Measurements from ENCODE around the gene PPAT. TPM values are rescaled to one million over a fixed set of nuclear protein-coding genes. Genes with fewer than 3 reads are reported as not detected.

PPAT gene
- total RNA-seq, 1 experiment from 2014 or later = 41.7 TPM

DNA sequence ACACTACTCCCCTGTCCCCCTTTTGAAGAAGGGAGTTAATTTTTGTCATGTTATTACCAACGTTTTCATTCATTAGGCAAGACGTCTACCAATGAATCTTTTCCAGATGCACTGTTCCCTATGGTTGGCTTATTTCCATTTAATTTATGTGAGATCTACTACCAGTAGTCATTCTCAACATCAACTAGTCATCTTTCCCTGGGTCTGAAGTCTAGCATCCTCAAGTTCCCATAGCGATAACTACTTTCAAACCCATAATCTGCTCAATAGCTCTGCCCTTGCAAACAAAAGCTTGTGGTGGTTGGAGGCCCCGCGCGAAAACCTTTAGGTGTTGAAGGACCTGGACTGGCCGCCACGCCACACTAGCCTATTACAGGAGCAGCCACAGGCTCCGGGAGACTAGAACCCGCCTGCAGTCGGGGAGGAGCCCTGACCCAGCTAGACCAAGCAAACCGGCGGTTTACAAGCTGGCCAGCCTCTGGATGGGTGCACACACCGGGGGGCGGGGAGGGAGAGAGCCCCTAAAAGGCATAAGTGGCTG lies 746 bp downstream of the PPAT start:
- peak; percentile 62 for DNase-seq (ENCODE audit: low read depth)

- DNase-seq (ENCODE audit: low read depth) = no peak
Observed at GRCh38 chr4:56433280-56433679, 2.1 kb downstream of the PPAT start.

DNA sequence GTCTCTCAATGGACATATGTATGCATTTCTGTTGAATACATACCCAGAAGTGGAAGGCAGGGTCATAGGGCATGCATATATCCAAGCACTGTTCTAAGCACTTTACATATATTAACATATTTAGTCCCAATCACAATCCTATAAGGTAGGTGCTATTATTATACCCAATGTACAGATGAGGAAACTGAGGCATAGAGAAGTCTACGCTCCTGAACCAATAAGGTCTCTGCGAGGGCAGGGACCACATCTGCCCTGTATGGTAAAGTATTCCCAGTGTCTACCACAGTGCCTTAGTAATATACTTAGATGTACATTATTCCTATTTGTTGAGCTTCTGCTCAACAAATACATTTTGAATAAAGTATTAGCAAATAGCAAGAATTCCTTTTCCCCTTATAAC lies 5.2 kb downstream of the PPAT start:
- DNase-seq (ENCODE audit: low read depth) = no peak

- DNase-seq (ENCODE audit: low read depth) = no peak
Observed at GRCh38 chr4:56427179-56427578, 8.2 kb downstream of the PPAT start.

DNA sequence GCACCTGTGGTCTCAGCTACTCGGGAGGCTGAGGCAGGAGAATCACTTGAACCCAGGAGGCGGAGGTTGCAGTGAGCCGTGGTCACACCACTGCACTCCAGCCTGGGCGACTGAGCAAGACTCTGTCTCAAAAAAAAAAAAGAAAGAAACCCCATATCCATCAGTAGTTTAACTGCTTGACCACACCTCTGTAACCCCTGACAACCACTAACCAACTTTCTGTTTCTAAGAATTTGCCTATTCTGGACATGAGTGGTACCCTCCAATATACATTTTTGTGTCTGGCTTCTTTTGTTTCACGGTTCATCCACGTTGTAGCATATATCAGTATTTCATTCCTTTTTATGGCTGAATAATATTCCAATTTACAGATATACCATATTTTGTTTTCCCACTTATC lies 9.1 kb downstream of the PPAT start:
- DNase-seq (ENCODE audit: low read depth) = no peak

- DNase-seq (ENCODE audit: low read depth) = no peak
Observed at GRCh38 chr4:56425518-56425917, 9.9 kb downstream of the PPAT start.

- no peak for DNase-seq (ENCODE audit: low read depth)
Observed at GRCh38 chr4:56424697-56425514, 10.5 kb downstream of the PPAT start.

DNA sequence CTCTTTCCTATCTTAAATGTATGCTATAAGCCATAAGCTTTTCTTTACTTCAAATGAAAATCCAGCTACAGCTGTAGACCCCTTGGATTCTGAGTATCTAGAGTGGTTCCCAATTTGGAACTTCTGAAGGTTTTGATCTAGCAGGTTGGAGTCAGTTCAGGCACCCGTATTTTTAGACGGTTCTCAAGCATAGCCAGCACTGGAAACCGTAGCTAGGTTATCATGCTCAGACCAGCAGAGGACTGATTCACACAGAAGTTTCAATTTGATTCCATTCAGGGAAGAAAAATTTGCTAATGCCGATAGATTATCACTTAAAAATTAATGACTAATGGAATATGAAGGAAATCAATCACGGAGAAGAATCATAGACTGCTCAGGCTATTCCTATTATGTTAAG lies 11.2 kb downstream of the PPAT start:
- DNase-seq (ENCODE audit: low read depth) = no peak

GRCh38 chr4:56417396-56417795 lies 18.0 kb downstream of the PPAT start:
- no peak for DNase-seq (ENCODE audit: low read depth)

DNA sequence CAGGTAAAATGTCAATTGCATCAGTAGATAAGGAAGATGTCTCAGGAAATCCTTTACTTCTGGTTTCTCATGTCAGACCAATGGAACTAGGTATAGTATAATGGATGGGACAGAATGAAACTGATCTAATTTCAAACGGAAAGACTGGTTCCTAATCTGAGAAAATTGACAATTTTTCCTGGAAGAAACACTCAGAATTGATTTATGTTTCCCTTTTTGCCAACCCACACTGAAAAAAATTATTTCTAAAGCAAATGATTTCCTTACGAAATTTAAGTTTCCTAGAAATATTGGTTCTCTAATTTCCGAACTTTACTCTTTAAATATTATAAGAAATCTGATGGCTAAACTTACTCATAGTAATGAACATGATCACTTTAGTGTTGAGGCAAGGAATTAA lies 19.1 kb downstream of the PPAT start:
- no peak for DNase-seq (ENCODE audit: low read depth)

- no peak for DNase-seq (ENCODE audit: low read depth)
Observed at GRCh38 chr4:56414135-56414670, 21.2 kb downstream of the PPAT start.

- peak; percentile 96 for DNase-seq (ENCODE audit: low read depth)
Observed at GRCh38 chr4:56410247-56411062, 25.0 kb downstream of the PPAT start.

- no peak for DNase-seq (ENCODE audit: low read depth)
Observed at GRCh38 chr4:56409511-56410090, 25.8 kb downstream of the PPAT start.

DNA sequence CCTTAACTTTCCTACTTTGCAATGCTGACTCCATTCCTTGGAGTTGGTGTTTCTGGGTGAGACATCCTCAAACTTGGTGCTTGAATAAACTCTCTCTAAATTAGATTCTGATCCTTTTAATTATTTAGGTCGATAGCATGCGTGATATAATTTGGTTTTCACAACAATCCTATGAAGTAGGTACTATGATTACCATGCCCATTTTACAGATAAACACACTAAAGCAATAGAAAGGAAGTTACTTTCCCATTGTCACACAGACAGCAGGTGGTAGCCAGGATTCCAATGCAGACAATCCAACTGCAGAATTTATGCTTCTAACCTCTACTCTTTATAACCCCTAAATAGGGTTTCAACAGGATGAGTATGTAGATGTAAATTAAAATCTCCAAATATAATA lies 26.4 kb downstream of the PPAT start:
- DNase-seq (ENCODE audit: low read depth) = no peak

DNA sequence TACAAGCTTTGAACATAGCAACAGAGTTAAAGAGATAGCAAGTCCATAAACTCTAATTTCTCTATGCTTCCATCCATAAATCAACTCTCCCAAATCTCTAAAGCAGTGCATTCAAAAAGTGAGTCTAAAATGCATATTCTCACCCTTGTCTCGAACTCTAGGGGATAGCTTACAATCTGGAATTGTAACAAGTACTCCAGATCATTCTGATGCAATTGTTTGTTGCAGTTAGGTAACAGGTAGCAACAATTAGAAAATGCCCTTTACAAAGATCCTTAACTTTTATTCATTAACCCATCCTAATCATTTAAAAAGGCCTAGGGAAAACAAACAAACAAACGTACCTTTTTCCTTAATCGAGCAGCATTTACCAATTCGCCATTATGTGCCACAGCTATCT lies 29.3 kb downstream of the PPAT start:
- DNase-seq (ENCODE audit: low read depth) = no peak

DNA sequence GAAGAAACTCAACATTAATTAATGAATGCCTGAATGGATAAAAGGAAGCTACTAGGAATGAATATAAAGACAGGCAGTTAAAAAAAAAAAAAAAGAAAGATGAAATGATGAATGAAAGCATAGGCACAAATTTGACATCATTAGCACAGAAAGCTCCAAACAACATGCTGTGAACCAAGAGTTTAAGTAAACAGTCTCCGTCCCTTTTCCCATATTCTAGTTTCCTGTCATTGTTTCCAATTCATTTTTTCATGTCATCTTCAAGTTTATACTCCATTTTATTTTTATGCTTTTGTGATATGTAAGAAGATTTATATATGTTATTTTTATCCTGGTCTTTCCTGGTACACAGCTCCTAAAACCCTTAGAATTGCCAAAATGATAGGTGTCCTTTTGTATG lies 30.4 kb downstream of the PPAT start:
- no peak for DNase-seq (ENCODE audit: low read depth)

GRCh38 chr4:56400560-56400959 lies 34.9 kb downstream of the PPAT start:
- DNase-seq (ENCODE audit: low read depth) = no peak

- DNase-seq (ENCODE audit: low read depth) = no peak
Observed at GRCh38 chr4:56391270-56391669, 44.1 kb downstream of the PPAT start.

DNA sequence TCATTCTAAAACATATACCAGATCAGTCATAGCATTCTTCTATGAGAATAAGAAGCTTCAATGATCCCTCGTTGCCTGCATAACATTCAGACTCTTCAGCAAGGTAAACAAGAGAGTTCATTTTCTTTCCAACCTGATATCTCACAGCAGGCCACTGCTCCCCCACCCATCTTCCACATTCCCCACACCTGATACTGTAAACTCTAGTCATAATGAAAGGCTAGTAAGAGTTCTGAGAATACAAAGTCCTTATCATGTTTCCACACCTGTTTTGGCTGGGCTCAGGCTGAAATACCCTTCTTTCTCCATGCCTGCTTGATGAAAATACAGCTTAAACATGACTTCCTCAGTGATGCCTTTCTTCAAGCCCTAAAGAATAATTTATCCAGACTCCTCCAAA lies 45.9 kb downstream of the PPAT start:
- no peak for DNase-seq (ENCODE audit: low read depth)

GRCh38 chr4:56388306-56388705 lies 47.1 kb downstream of the PPAT start:
- peak; percentile 14 for DNase-seq (ENCODE audit: low read depth)

Measured in HT1080 (cell line).